NT2/D1 (cell line): Measurements from ENCODE around the gene SNX9.

Source experiments
- YY1 ChIP-seq: IDR thresholded peaks from 2 replicates; pipeline ENCODE4 v1.6.1; 2011; ENCODE audit not compliant: insufficient read length, insufficient read depth
- ZNF274 ChIP-seq: IDR thresholded peaks from 2 replicates; pipeline ENCODE4 v1.6.1; 2011; ENCODE audit warnings: mild to moderate bottlenecking, low read depth, low read length

- TF ChIP-seq YY1: no peak
- TF ChIP-seq ZNF274: no peak
Measured at GRCh38 chr6:157879873-157880254, 56.8 kb downstream of the SNX9 start.
